Upper lobe of left lung (tissue), 6 donors: ENCODE data around the gene PARP16. TPM values are rescaled to one million over a fixed set of nuclear protein-coding genes. Genes with fewer than 3 reads are reported as not detected.

Experiments used
- ATAC-seq, 2 donors: fragments of 200-7000 bp; cut with Tn5 transposase; one replicate each; pipeline ENCODE4 v1.9.1; 2022; ENCODE audit warnings: mild to moderate bottlenecking in 2 of 2, moderate library complexity in 2 of 2; ENCODE audit not compliant: low FRiP score in 2 of 2
- DNase-seq, 2 donors: peaks; one replicate each; pipeline ENCODE4 v3.0.0-alpha.2; 2019 to 2020
- H3K27ac ChIP-seq, 4 donors: fragments of 200-600 bp; sonication (generic); one replicate each; pipeline ENCODE4 v1.5.1; 2016 to 2019
- H3K27me3 ChIP-seq, 4 donors: fragments of 200-600 bp; sonication (generic); one replicate each; pipeline ENCODE4 v1.5.1; 2017 to 2019
- H3K36me3 ChIP-seq, 4 donors: fragments of 200-600 bp; sonication (generic); one replicate each; pipeline ENCODE4 v1.5.1; 2016 to 2019
- H3K4me1 ChIP-seq, 4 donors: fragments of 200-600 bp; sonication (generic); one replicate each; pipeline ENCODE4 v1.5.1; 2018 to 2019
- H3K4me3 ChIP-seq, 4 donors: fragments of 200-600 bp; sonication (generic); one replicate each; pipeline ENCODE4 v1.5.1; 2017 to 2019; ENCODE audit warnings: mild to moderate bottlenecking in 2 of 4, moderate library complexity in 1 of 4
- H3K9me3 ChIP-seq, 4 donors: fragments of 200-600 bp; sonication (generic); one replicate each; pipeline ENCODE4 v1.5.1; 2018 to 2019
- EP300 ChIP-seq, 4 donors: sonication (generic); formaldehyde crosslinking; IDR thresholded peaks; one replicate each; pipeline ENCODE4 v1.5.1; 2017; ENCODE audit warnings: antibody characterized with exemption in 4 of 4, control low read depth in 2 of 4
- POLR2A ChIP-seq, 4 donors: fragments of 450-650 bp; IDR thresholded peaks; one replicate each; pipeline ENCODE4 v1.5.1; 2016 to 2017; ENCODE audit warnings: antibody characterized with exemption in 4 of 4, mild to moderate bottlenecking in 2 of 4
- POLR2AphosphoS5 ChIP-seq, 2 donors: sonication (generic); formaldehyde crosslinking; IDR thresholded peaks; one replicate each; pipeline ENCODE4 v1.5.1; 2017; ENCODE audit warnings: antibody characterized with exemption in 2 of 2
- WGBS, 2 donors: methylation state at CpG; one replicate each; pipeline ENCODE4 v1.1.5; 2017 to 2018; 5-methylcytosine and 5-hydroxymethylcytosine counted together
- total RNA-seq, 6 donors: library from RNA; depleted of rRNA in 4 of 6; stranded (reverse); fragments of >200 nt in 4 of 6; gene quantifications; one replicate each; pipeline versions ENCODE4 v1.1.0 to v1.2.1, GENCODE V29; 2016 to 2021
- TF ChIP-seq, protein P1 (sequence below), 6 experiments: fragments of 450-650 bp in 4 of 6; fragments of 200-600 bp in 2 of 6; sonication (generic) in 2 of 6; IDR thresholded peaks; one replicate each; pipeline ENCODE4 v1.5.1; 2016 to 2019; ENCODE audit warnings: antibody characterized with exemption in 6 of 6
- donor health status: DM: no; HTN: no; CAD: no; lungs with moderate emphysema.
- donor health status: DM: no; HTN: yes; CAD: no; lungs with severe emphysema.

The PARP16 gene
- total RNA-seq, 6 donors from 2014 or later, result 6.3 to 20.6 (median 7.9) TPM

DNA sequence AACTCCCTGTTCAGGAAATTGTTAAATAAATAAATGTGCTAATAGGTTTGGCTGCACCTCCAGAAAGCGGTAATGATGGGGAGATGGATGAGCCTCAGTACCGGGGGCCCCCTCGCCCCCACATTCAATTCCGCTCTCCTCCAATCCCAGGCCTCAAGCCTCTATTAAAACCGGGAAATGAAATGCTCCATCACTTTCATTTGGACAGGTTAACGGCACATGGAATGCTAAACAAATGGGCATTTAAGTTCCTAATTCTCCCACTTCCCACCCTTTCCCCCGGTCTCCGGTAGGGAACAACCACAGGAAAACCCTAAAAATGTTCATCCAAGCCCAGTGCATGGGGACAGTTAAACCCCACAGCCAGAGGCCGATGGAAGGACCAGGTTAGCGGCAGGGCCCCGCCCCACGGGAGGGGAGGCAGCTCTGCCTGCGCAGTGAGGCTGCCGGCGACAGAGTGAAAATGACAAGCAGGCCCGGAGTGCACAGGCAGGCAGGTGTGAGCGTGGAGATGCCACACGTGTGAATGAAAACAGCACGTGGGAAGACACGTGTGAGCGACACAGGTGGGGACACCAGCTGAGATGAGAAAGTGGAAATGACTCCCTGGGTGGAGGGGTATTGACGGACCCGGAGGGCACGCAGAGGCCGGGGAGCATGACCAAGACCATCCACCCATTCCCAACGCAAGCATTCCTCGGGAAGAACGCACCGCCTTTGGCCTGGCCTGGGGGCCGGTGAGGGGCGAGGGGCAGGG lies 45.9 kb upstream of the PARP16 start:
- ATAC-seq, result no peak
- no peaks in the 10 kb centered on the region for H3K36me3 ChIP-seq
- 77 to 85% methylated on average over 28 to 29 of the region's 31 CpGs for WGBS, 2 donors
- no peaks in the 10 kb centered on the region for H3K27me3 ChIP-seq
- H3K9me3 ChIP-seq, result no peaks in the 10 kb centered on the region
- no peaks in the 10 kb centered on the region for H3K4me1 ChIP-seq
- peak in 1 of 2 donors; percentile 57 for DNase-seq
- H3K27ac ChIP-seq, result no peak overlapping the region
- H3K4me3 ChIP-seq, result no peak overlapping the region
- TF ChIP-seq POLR2AphosphoS5 (IDR thresholded peaks at IDR 0.05), result no peak
- TF ChIP-seq EP300 (IDR thresholded peaks at IDR 0.05), result no peak
- TF ChIP-seq, protein P1, sequence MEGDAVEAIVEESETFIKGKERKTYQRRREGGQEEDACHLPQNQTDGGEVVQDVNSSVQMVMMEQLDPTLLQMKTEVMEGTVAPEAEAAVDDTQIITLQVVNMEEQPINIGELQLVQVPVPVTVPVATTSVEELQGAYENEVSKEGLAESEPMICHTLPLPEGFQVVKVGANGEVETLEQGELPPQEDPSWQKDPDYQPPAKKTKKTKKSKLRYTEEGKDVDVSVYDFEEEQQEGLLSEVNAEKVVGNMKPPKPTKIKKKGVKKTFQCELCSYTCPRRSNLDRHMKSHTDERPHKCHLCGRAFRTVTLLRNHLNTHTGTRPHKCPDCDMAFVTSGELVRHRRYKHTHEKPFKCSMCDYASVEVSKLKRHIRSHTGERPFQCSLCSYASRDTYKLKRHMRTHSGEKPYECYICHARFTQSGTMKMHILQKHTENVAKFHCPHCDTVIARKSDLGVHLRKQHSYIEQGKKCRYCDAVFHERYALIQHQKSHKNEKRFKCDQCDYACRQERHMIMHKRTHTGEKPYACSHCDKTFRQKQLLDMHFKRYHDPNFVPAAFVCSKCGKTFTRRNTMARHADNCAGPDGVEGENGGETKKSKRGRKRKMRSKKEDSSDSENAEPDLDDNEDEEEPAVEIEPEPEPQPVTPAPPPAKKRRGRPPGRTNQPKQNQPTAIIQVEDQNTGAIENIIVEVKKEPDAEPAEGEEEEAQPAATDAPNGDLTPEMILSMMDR (IDR thresholded peaks at IDR 0.05), result no peak
- no peak for TF ChIP-seq POLR2A (IDR thresholded peaks at IDR 0.05)

DNA sequence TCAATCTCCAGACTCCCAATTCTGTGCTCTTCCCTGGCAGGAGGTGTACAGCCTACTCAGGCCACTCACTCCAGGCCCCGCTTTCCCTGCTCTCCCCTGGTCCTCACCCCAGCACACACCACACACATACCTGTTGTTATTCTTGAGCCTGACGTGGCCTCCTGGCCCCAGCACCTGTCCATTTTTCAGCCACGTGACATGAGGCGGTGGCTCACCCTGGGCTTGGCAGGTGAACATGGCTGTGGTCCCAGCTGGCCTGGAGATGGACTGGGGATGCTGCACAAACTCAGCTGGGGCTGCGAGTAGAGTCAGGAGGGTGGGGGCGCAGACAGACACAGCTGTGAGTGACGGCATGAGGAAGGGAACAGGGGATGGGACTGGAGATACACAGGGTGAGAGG lies 45.1 kb upstream of the PARP16 start:
- H3K27ac ChIP-seq, result no peak overlapping the region
- no peak for DNase-seq
- WGBS, 2 donors, result 80 to 94% methylated on average over 6 to 7 of the region's 7 CpGs

DNA sequence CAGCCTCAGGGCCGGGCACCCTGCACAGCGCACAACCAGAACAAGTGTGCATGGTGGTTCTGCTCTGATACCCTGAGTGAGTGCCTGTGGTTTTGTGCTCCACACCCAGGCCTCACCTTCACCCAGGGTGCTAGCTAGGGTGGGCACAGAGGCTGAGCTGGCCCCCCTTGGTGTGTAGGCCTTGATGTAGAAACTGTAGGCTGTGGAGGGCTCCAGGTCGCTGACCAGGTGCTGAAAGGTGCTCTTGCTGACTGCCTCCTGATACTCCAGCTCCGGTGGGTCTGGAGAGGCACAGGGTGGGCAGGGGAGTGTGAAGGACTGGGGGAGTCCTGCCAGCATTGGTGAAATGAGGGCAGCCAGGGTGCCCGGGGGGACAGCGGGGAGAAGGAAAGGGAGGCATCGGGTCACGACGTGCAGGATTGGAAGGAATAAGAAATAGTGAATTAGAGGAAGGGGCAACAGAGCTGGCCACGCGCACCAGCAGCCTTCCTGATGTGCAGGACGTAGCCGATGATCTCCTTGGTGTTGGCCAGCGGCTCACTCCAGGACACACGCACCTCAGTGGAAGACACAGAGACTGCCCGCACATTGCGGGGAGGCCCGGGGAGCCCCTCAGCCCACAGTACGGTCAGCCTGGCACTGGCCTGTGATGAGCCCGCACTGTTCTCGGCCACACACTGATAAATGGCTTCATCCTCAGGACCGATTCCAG lies 44.4 kb upstream of the PARP16 start:
- H3K9me3 ChIP-seq, result no peaks in the 10 kb centered on the region
- peaks cover 0 to 3% (median 0%) of the 10 kb centered on the region in 4 donors for H3K4me1 ChIP-seq
- no peak overlapping the region for H3K4me3 ChIP-seq
- TF ChIP-seq POLR2A (IDR thresholded peaks at IDR 0.05), result no peak
- no peak for TF ChIP-seq POLR2AphosphoS5 (IDR thresholded peaks at IDR 0.05)
- no peak for TF ChIP-seq EP300 (IDR thresholded peaks at IDR 0.05)
- TF ChIP-seq, protein P1 (IDR thresholded peaks at IDR 0.05), result no peak
- H3K27me3 ChIP-seq, result no peaks in the 10 kb centered on the region
- ATAC-seq (no peak), DNase-seq (peak in 1 of 2 donors; percentile 64)
- 92 to 94% methylated on average over 20 to 22 of the region's 22 CpGs for WGBS, 2 donors
- H3K36me3 ChIP-seq, result no peaks in the 10 kb centered on the region
- no peak overlapping the region for H3K27ac ChIP-seq

More for the DNA sequence above, 45.1 kb upstream of the PARP16 start:
- no peak for ATAC-seq
- no peak overlapping the region for H3K4me3 ChIP-seq
- TF ChIP-seq, protein P1 (IDR thresholded peaks at IDR 0.05), result no peak
- no peaks in the 10 kb centered on the region for H3K9me3 ChIP-seq
- no peaks in the 10 kb centered on the region for H3K36me3 ChIP-seq
- H3K27me3 ChIP-seq, result no peaks in the 10 kb centered on the region
- H3K4me1 ChIP-seq, result no peaks in the 10 kb centered on the region

DNA sequence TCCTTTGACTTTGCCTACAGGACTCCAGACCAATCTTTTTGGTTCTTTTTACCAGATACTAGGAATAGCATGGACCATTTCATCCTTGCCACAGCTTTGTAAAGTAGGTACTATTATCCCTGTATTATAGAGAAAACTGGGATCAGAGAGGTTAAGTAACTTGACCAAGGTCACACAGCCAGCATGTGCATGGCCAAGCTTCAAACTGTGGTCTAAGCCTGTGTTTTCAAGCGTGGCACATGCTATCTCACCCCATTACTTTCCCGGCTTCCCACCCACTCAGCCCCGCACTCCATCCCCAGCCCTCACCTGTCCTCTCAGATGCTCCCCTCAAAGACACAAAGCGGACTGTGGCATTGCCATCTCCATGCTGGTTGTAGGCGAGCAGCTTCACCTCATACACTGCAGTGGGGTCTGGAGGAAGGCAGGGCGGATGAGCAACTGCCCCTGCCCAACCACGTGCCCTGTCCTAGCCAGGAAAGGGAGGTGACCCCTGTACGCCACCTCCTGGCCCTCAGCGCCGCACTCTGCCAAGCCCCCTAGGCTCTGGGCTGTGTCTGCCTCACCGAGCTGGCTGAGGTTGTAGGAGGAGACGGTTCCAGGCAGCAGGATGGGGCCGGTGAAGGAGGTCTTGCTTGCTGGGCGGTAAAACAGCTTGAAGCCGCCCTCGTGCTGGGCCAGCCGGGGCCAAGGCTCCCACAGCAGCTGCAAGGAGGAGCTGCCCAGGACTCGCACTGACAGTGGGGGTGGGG lies 43.5 kb upstream of the PARP16 start:
- DNase-seq (peak in 1 of 2 donors; percentile 56), ATAC-seq (no peak)
- H3K4me1 ChIP-seq, result peaks cover 0 to 4% (median 0%) of the 10 kb centered on the region in 4 donors
- WGBS, 2 donors, result 92 to 93% methylated on average over 11 to 18 of the region's 18 CpGs
- H3K27ac ChIP-seq, result no peak overlapping the region
- H3K27me3 ChIP-seq, result no peaks in the 10 kb centered on the region
- H3K4me3 ChIP-seq, result no peak overlapping the region
- no peaks in the 10 kb centered on the region for H3K36me3 ChIP-seq
- no peaks in the 10 kb centered on the region for H3K9me3 ChIP-seq
- TF ChIP-seq POLR2AphosphoS5 (IDR thresholded peaks at IDR 0.05), result no peak
- TF ChIP-seq, protein P1 (IDR thresholded peaks at IDR 0.05), result no peak
- TF ChIP-seq EP300 (IDR thresholded peaks at IDR 0.05), result no peak
- TF ChIP-seq POLR2A (IDR thresholded peaks at IDR 0.05), result no peak
